ENCODE results near the gene POM121L12.

The POM121L12 gene

GRCh38 chr7:53003653-53004445 lies 31.6 kb upstream of the POM121L12 start:
- Histone ChIP-seq H3F3A (ENCODE audit: insufficient read depth, low read length) (no peaks in the 10 kb centered on the region), H4K20me1 (ENCODE audit: insufficient read depth, low read length) (no peaks in the 10 kb centered on the region), H3K9ac (ENCODE audit: low read length) (no peak overlapping the region), H3K79me2 (ENCODE audit: low read length) (no peaks in the 10 kb centered on the region), H3K9me2 (replicated peaks; ENCODE audit: insufficient read depth, low read length) (no peaks in the 10 kb centered on the region), H3K27me3 (replicated peaks; ENCODE audit: insufficient read depth, low read length) (no peaks in the 10 kb centered on the region), H3K36me3 (replicated peaks; ENCODE audit: insufficient read depth, low read length) (no peaks in the 10 kb centered on the region), H3K4me3 (ENCODE audit: low read length) (no peak overlapping the region), H3K9me3 (replicated peaks; ENCODE audit: insufficient read depth, low read length) (no peaks in the 10 kb centered on the region), H3K4me2 (ENCODE audit: low read depth, low read length) (no peak overlapping the region), H2AFZ (ENCODE audit: low read length) (no peak overlapping the region), H3K4me1 (ENCODE audit: low read length) (no peaks in the 10 kb centered on the region), H3K27ac (ENCODE audit: low read length) (no peak overlapping the region)
- DNase-seq = no peak
- TF ChIP-seq EZH2phosphoT487 (IDR thresholded peaks at IDR 0.05; ENCODE audit: low read length) (no peak), EZH2 (optimal IDR thresholded peaks at IDR 0.05; ENCODE audit: low read depth, low read length) (no peak), CTCF (IDR thresholded peaks at IDR 0.05; ENCODE audit: low read length) (no peak)

- Histone ChIP-seq H3K27ac (ENCODE audit: low read length) (no peak overlapping the region), H3K4me3 (ENCODE audit: low read length) (no peak overlapping the region), H3K9me3 (replicated peaks; ENCODE audit: insufficient read depth, low read length) (no peaks in the 10 kb centered on the region), H4K20me1 (ENCODE audit: insufficient read depth, low read length) (no peaks in the 10 kb centered on the region), H3K9me2 (replicated peaks; ENCODE audit: insufficient read depth, low read length) (no peaks in the 10 kb centered on the region), H3K9ac (ENCODE audit: low read length) (no peak overlapping the region), H3F3A (ENCODE audit: insufficient read depth, low read length) (no peaks in the 10 kb centered on the region), H3K4me1 (ENCODE audit: low read length) (no peaks in the 10 kb centered on the region), H3K4me2 (ENCODE audit: low read depth, low read length) (no peak overlapping the region), H2AFZ (ENCODE audit: low read length) (no peak overlapping the region), H3K27me3 (replicated peaks; ENCODE audit: insufficient read depth, low read length) (no peaks in the 10 kb centered on the region), H3K79me2 (ENCODE audit: low read length) (no peaks in the 10 kb centered on the region), H3K36me3 (replicated peaks; ENCODE audit: insufficient read depth, low read length) (no peaks in the 10 kb centered on the region)
- no peak for TF ChIP-seq EZH2phosphoT487 (IDR thresholded peaks at IDR 0.05; ENCODE audit: low read length)
- no peak for TF ChIP-seq EZH2 (optimal IDR thresholded peaks at IDR 0.05; ENCODE audit: low read depth, low read length)
- TF ChIP-seq CTCF (IDR thresholded peaks at IDR 0.05; ENCODE audit: low read length) = no peak
- no peak for DNase-seq
Measured at GRCh38 chr7:53013925-53014324, 21.5 kb upstream of the POM121L12 start.

- Histone ChIP-seq H3F3A (ENCODE audit: insufficient read depth, low read length) (no peaks in the 10 kb centered on the region), H3K4me2 (ENCODE audit: low read depth, low read length) (no peak overlapping the region), H3K36me3 (replicated peaks; ENCODE audit: insufficient read depth, low read length) (no peaks in the 10 kb centered on the region), H3K9me2 (replicated peaks; ENCODE audit: insufficient read depth, low read length) (no peaks in the 10 kb centered on the region), H4K20me1 (ENCODE audit: insufficient read depth, low read length) (no peaks in the 10 kb centered on the region), H3K4me1 (ENCODE audit: low read length) (no peaks in the 10 kb centered on the region), H2AFZ (ENCODE audit: low read length) (no peak overlapping the region), H3K27me3 (replicated peaks; ENCODE audit: insufficient read depth, low read length) (no peaks in the 10 kb centered on the region), H3K27ac (ENCODE audit: low read length) (no peak overlapping the region), H3K4me3 (ENCODE audit: low read length) (no peak overlapping the region), H3K9ac (ENCODE audit: low read length) (no peak overlapping the region), H3K79me2 (ENCODE audit: low read length) (no peaks in the 10 kb centered on the region), H3K9me3 (replicated peaks; ENCODE audit: insufficient read depth, low read length) (no peaks in the 10 kb centered on the region)
- DNase-seq = no peak
- TF ChIP-seq EZH2 (optimal IDR thresholded peaks at IDR 0.05; ENCODE audit: low read depth, low read length) = no peak
- no peak for TF ChIP-seq EZH2phosphoT487 (IDR thresholded peaks at IDR 0.05; ENCODE audit: low read length)
- no peak for TF ChIP-seq CTCF (IDR thresholded peaks at IDR 0.05; ENCODE audit: low read length)
Measured at GRCh38 chr7:53015463-53015862, 20.0 kb upstream of the POM121L12 start.

All from MM.1S (cell line).